HUES64 (cell line): ENCODE results near the gene GLCE.

Experiments used
- H3K27ac ChIP-seq: 2 replicates; pipeline ENCODE4 v1.7.0; 2013; ENCODE audit warnings: low read depth, low read length, inconsistent platforms
- H3K27me3 ChIP-seq: 2 replicates; pipeline ENCODE4 v1.6.1; 2013; ENCODE audit warnings: mild to moderate bottlenecking, low read length; ENCODE audit not compliant: insufficient read depth
- H3K36me3 ChIP-seq: 2 replicates; pipeline ENCODE4 v1.6.1; 2013; ENCODE audit warnings: mild to moderate bottlenecking, low read length; ENCODE audit not compliant: insufficient read depth
- H3K4me1 ChIP-seq: 2 replicates; pipeline ENCODE4 v1.6.1; 2013; ENCODE audit warnings: mild to moderate bottlenecking, low read length, moderate library complexity; ENCODE audit not compliant: insufficient read depth
- H3K4me3 ChIP-seq: 2 replicates; pipeline ENCODE4 v1.5.1; 2013; ENCODE audit warnings: mild to moderate bottlenecking, low read length, moderate library complexity
- H3K9ac ChIP-seq: 2 replicates; pipeline ENCODE4 v1.6.1; 2013; ENCODE audit warnings: mild to moderate bottlenecking, low read depth, low read length
- H3K9me3 ChIP-seq: 2 replicates; pipeline ENCODE4 v1.6.1; 2013; ENCODE audit warnings: low read depth, low read length; ENCODE audit not compliant: insufficient read depth
- WGBS: fragments of 150-250, 120-280 bp; methylation state at CpG from one replicate; pipeline ENCODE4 v1.1.7; 2013; ENCODE audit warnings: missing lambda C conversion rate; 5-methylcytosine and 5-hydroxymethylcytosine counted together

The GLCE gene

GRCh38 chr15:69175536-69175935, 15.1 kb downstream of the GLCE start:
- Histone ChIP-seq H3K4me3 (no peak overlapping the region), H3K9ac (no peak overlapping the region), H3K36me3 (no peaks in the 10 kb centered on the region), H3K27me3 (no peaks in the 10 kb centered on the region), H3K27ac (no peak overlapping the region), H3K4me1 (no peaks in the 10 kb centered on the region), H3K9me3 (no peaks in the 10 kb centered on the region)

- Histone ChIP-seq H3K4me3 (no peak overlapping the region), H3K36me3 (no peaks in the 10 kb centered on the region), H3K27ac (no peak overlapping the region), H3K27me3 (no peaks in the 10 kb centered on the region), H3K9me3 (no peaks in the 10 kb centered on the region), H3K4me1 (no peaks in the 10 kb centered on the region), H3K9ac (no peak overlapping the region)
Measured at GRCh38 chr15:69181424-69181823, 21.0 kb downstream of the GLCE start.

- H3K9ac ChIP-seq: no peak overlapping the region
- H3K36me3 ChIP-seq: no peaks in the 10 kb centered on the region
- H3K27me3 ChIP-seq: no peaks in the 10 kb centered on the region
- no peaks in the 10 kb centered on the region for H3K4me1 ChIP-seq
- peaks cover 2% of the 10 kb centered on the region; the same call in 1 of the 2 replicates for H3K9me3 ChIP-seq
- no peak overlapping the region for H3K4me3 ChIP-seq
- no CpG with 5 or more reads among the region's 1 CpG for WGBS
- no peak overlapping the region for H3K27ac ChIP-seq
Measured at GRCh38 chr15:69185216-69185615, 24.8 kb downstream of the GLCE start.

- peaks cover 5% of the 10 kb centered on the region; the same call in 1 of the 2 replicates for H3K9me3 ChIP-seq
- H3K9ac ChIP-seq: no peak overlapping the region
- no peaks in the 10 kb centered on the region for H3K27me3 ChIP-seq
- H3K36me3 ChIP-seq: no peaks in the 10 kb centered on the region
- no peak overlapping the region for H3K27ac ChIP-seq
- H3K4me1 ChIP-seq: no peaks in the 10 kb centered on the region
- 98% methylated on average over 3 of the region's 3 CpGs for WGBS
- no peak overlapping the region for H3K4me3 ChIP-seq
Measured at GRCh38 chr15:69185706-69186105, 25.3 kb downstream of the GLCE start.

- Histone ChIP-seq H3K9ac (no peak overlapping the region), H3K27me3 (no peaks in the 10 kb centered on the region), H3K36me3 (no peaks in the 10 kb centered on the region), H3K4me3 (no peak overlapping the region), H3K4me1 (peaks cover 24% of the 10 kb centered on the region), H3K9me3 (peaks cover 5% of the 10 kb centered on the region; the same call in 1 of the 2 replicates), H3K27ac (no peak overlapping the region)
- WGBS: 95% methylated on average over 6 of the region's 6 CpGs
Measured at GRCh38 chr15:69189157-69189556, 28.7 kb downstream of the GLCE start.

GRCh38 chr15:69190091-69190490, 29.7 kb downstream of the GLCE start:
- Histone ChIP-seq H3K27ac (no peak overlapping the region), H3K9me3 (peaks cover 5% of the 10 kb centered on the region; the same call in 1 of the 2 replicates), H3K4me3 (no peak overlapping the region), H3K4me1 (peaks cover 28% of the 10 kb centered on the region), H3K9ac (no peak overlapping the region), H3K36me3 (no peaks in the 10 kb centered on the region), H3K27me3 (no peaks in the 10 kb centered on the region)

- no peak overlapping the region for H3K4me3 ChIP-seq
- H3K27me3 ChIP-seq: no peaks in the 10 kb centered on the region
- no peaks in the 10 kb centered on the region for H3K36me3 ChIP-seq
- H3K27ac ChIP-seq: no peak overlapping the region
- peaks cover 5% of the 10 kb centered on the region; the same call in 1 of the 2 replicates for H3K9me3 ChIP-seq
- H3K9ac ChIP-seq: no peak overlapping the region
- peaks cover 28% of the 10 kb centered on the region for H3K4me1 ChIP-seq
Measured at GRCh38 chr15:69190504-69190903, 30.1 kb downstream of the GLCE start.

- no peaks in the 10 kb centered on the region for H3K27me3 ChIP-seq
- H3K4me1 ChIP-seq: peaks cover 28% of the 10 kb centered on the region
- H3K4me3 ChIP-seq: no peak overlapping the region
- H3K9me3 ChIP-seq: peaks cover 5% of the 10 kb centered on the region; the same call in 1 of the 2 replicates
- H3K27ac ChIP-seq: no peak overlapping the region
- H3K36me3 ChIP-seq: peaks cover 6% of the 10 kb centered on the region
- 88% methylated on average over 2 of the region's 2 CpGs for WGBS
- H3K9ac ChIP-seq: no peak overlapping the region
Measured at GRCh38 chr15:69194025-69194827, 33.8 kb downstream of the GLCE start.

GRCh38 chr15:69194854-69195253, 34.4 kb downstream of the GLCE start:
- peaks cover 28% of the 10 kb centered on the region for H3K4me1 ChIP-seq
- H3K9me3 ChIP-seq: peaks cover 5% of the 10 kb centered on the region; the same call in 1 of the 2 replicates
- H3K9ac ChIP-seq: no peak overlapping the region
- no peaks in the 10 kb centered on the region for H3K27me3 ChIP-seq
- H3K27ac ChIP-seq: no peak overlapping the region
- WGBS: no CpG with 5 or more reads among the region's 1 CpG
- no peak overlapping the region for H3K4me3 ChIP-seq
- H3K36me3 ChIP-seq: peaks cover 6% of the 10 kb centered on the region

GRCh38 chr15:69200832-69201745, 40.7 kb downstream of the GLCE start:
- Histone ChIP-seq H3K27ac (no peak overlapping the region), H3K9me3 (no peaks in the 10 kb centered on the region), H3K4me3 (no peak overlapping the region), H3K36me3 (peaks cover 6% of the 10 kb centered on the region), H3K9ac (no peak overlapping the region), H3K4me1 (peaks cover 16% of the 10 kb centered on the region), H3K27me3 (no peaks in the 10 kb centered on the region)
- WGBS: 73% methylated on average over 1 of the region's 1 CpG

GRCh38 chr15:69206079-69206478, 45.6 kb downstream of the GLCE start:
- Histone ChIP-seq H3K27ac (no peak overlapping the region), H3K4me1 (peaks cover 9% of the 10 kb centered on the region), H3K27me3 (no peaks in the 10 kb centered on the region), H3K9me3 (no peaks in the 10 kb centered on the region), H3K9ac (no peak overlapping the region), H3K36me3 (no peaks in the 10 kb centered on the region), H3K4me3 (no peak overlapping the region)
- WGBS: 63% methylated on average over 1 of the region's 1 CpG
